SK-N-SH (cell line): ENCODE measurements around the gene RFNG. TPM values are rescaled to one million over a fixed set of nuclear protein-coding genes. Genes with fewer than 3 reads are reported as not detected.

ENCODE experiments used
- CTCF ChIA-PET: fragments of 300-600, 350-600 bp; formaldehyde crosslinking; extraction: SDS; loops from one replicate; lab custom pipeline; 2021; lab: Yijun Ruan, JAX
- POLR2A ChIA-PET: fragments of 350-600 bp; sonication (Branson Sonifier 250); formaldehyde crosslinking; extraction: SDS; loops from one replicate; lab custom pipeline; 2020; ENCODE audit warnings: antibody characterized with exemption, inconsistent platforms; lab: Yijun Ruan, JAX
- DNase-seq: peaks from one replicate; pipeline ENCODE4 v3.0.0; 2012
- H2AFZ ChIP-seq: fragments of 200-600 bp; sonication (generic); 2 replicates; pipeline ENCODE4 v1.8.1; 2016; ENCODE audit warnings: antibody characterized with exemption, mild to moderate bottlenecking, low read depth
- H3F3A ChIP-seq: fragments of 200-600 bp; sonication (generic); replicated peaks from 2 replicates; pipeline ENCODE3; 2016; ENCODE audit warnings: antibody characterized with exemption, mild to moderate bottlenecking; ENCODE audit not compliant: insufficient read depth
- H3K27ac ChIP-seq, 2 experiments: fragments of 200-500 bp in 1 of 2; fragments of 200-600 bp in 1 of 2; sonication (Bioruptor generic) in 1 of 2; sonication (generic), shearing (Covaris generic) in 1 of 2; 2 replicates each; pipeline versions ENCODE4 v1.5.1 to v1.6.1; 2014 to 2016; ENCODE audit warnings: low read depth in 2 of 2, inconsistent platforms in 1 of 2, low read length in 1 of 2, mild to moderate bottlenecking in 1 of 2, mixed read lengths in 1 of 2
- H3K27me3 ChIP-seq: fragments of 200-600 bp; sonication (generic), shearing (Covaris generic); 2 replicates; pipeline ENCODE4 v1.6.1; 2016; ENCODE audit warnings: mixed run types; ENCODE audit not compliant: insufficient read depth
- H3K36me3 ChIP-seq, 2 experiments: fragments of 200-500 bp in 1 of 2; fragments of 200-600 bp in 1 of 2; sonication (Bioruptor generic) in 1 of 2; sonication (generic) in 1 of 2; replicated peaks in 1 of 2; 2 replicates each; pipeline versions ENCODE3 to v1.5.1; 2014 to 2016; ENCODE audit warnings: low read length in 1 of 2, mild to moderate bottlenecking in 1 of 2; ENCODE audit not compliant: insufficient read depth in 2 of 2, control insufficient read depth in 1 of 2
- H3K4me1 ChIP-seq, 2 experiments: fragments of 200-500 bp in 1 of 2; fragments of 200-600 bp in 1 of 2; sonication (Bioruptor generic) in 1 of 2; sonication (generic), shearing (Covaris generic) in 1 of 2; 2 replicates each; pipeline versions ENCODE4 v1.5.1 to v1.6.1; 2014 to 2016; ENCODE audit warnings: low read depth in 1 of 2, low read length in 1 of 2, mixed run types in 1 of 2; ENCODE audit not compliant: insufficient read depth in 2 of 2, control insufficient read depth in 1 of 2
- H3K4me2 ChIP-seq: fragments of 200-600 bp; sonication (generic), shearing (Covaris generic); 2 replicates; pipeline ENCODE4 v1.6.1; 2017; ENCODE audit warnings: mixed run types
- H3K4me3 ChIP-seq, 2 experiments: fragments of 200-500 bp in 1 of 2; fragments of 200-600 bp in 1 of 2; sonication (Bioruptor generic) in 1 of 2; sonication (generic), shearing (Covaris generic) in 1 of 2; 2 replicates each; pipeline versions ENCODE4 v1.5.1 to v1.8.1; 2014 to 2016; ENCODE audit warnings: low read depth in 2 of 2, inconsistent platforms in 1 of 2, low read length in 1 of 2, mild to moderate bottlenecking in 1 of 2, mixed read lengths in 1 of 2, moderate library complexity in 1 of 2
- H3K79me2 ChIP-seq: fragments of 200-600 bp; sonication (generic); 2 replicates; pipeline ENCODE4 v1.8.1; 2017; ENCODE audit warnings: mild to moderate bottlenecking; ENCODE audit not compliant: insufficient read depth
- H3K9ac ChIP-seq: fragments of 200-600 bp; sonication (generic); 2 replicates; pipeline ENCODE4 v1.6.1; 2017; ENCODE audit warnings: mixed run types
- H3K9me2 ChIP-seq: fragments of 200-600 bp; sonication (generic); 2 replicates; pipeline ENCODE4 v1.6.1; 2017; ENCODE audit warnings: mixed run types
- H3K9me3 ChIP-seq: fragments of 200-600 bp; sonication (generic); 2 replicates; pipeline ENCODE4 v1.6.1; 2017; ENCODE audit warnings: mixed run types, mild to moderate bottlenecking, moderate library complexity
- H4K20me1 ChIP-seq: fragments of 200-600 bp; sonication (generic); 2 replicates; pipeline ENCODE4 v1.6.1; 2017; ENCODE audit warnings: mild to moderate bottlenecking, mixed run types; ENCODE audit not compliant: insufficient read depth
- CHD2 ChIP-seq: fragments of 150-350 bp; IDR thresholded peaks from 2 replicates; pipeline ENCODE4 v1.6.1; 2018; ENCODE audit warnings: low read length; ENCODE audit not compliant: partially characterized antibody
- EZH2phosphoT487 ChIP-seq: fragments of 200-600 bp; sonication (generic); IDR thresholded peaks from 2 replicates; pipeline ENCODE4 v1.6.1; 2017; ENCODE audit warnings: low read depth, mixed run types, mild to moderate bottlenecking, antibody characterized with exemption, moderate library complexity, borderline replicate concordance
- FOSL2 ChIP-seq: IDR thresholded peaks from 2 replicates; pipeline ENCODE4 v1.4.0; 2012; ENCODE audit warnings: low read depth, mild to moderate bottlenecking, moderate library complexity, borderline replicate concordance
- FOXM1 ChIP-seq: IDR thresholded peaks from 2 replicates; pipeline ENCODE4 v1.4.0; 2012; ENCODE audit warnings: low read depth, mild to moderate bottlenecking
- GABPA ChIP-seq: IDR thresholded peaks from 2 replicates; pipeline ENCODE4 v1.4.0; 2012; ENCODE audit warnings: low read depth, mild to moderate bottlenecking
- MEF2A ChIP-seq: IDR thresholded peaks from 2 replicates; pipeline ENCODE4 v1.4.0; 2012; ENCODE audit warnings: low read depth, borderline replicate concordance
- NFIC ChIP-seq: IDR thresholded peaks from 2 replicates; pipeline ENCODE4 v1.4.0; 2012; ENCODE audit warnings: borderline replicate concordance
- POLR2AphosphoS5 ChIP-seq: IDR thresholded peaks from 2 replicates; pipeline ENCODE4 v1.6.1; 2012; ENCODE audit warnings: low read depth, low read length
- RCOR1 ChIP-seq: fragments of 150-350 bp; IDR thresholded peaks from 2 replicates; pipeline ENCODE4 v1.6.1; 2017; ENCODE audit warnings: antibody characterized with exemption, low read length
- RFX5 ChIP-seq: IDR thresholded peaks from 2 replicates; pipeline ENCODE4 v1.6.1; 2012; ENCODE audit warnings: mild to moderate bottlenecking, improper control_type of control experiment, low read length
- RXRA ChIP-seq: IDR thresholded peaks from 2 replicates; pipeline ENCODE4 v1.4.0; 2012; ENCODE audit warnings: low read depth, mild to moderate bottlenecking, borderline replicate concordance
- TAF1 ChIP-seq: IDR thresholded peaks from 2 replicates; pipeline ENCODE4 v1.6.1; 2012; ENCODE audit warnings: low read depth, mild to moderate bottlenecking, low read length, moderate library complexity, borderline replicate concordance
- TCF12 ChIP-seq: IDR thresholded peaks from 2 replicates; pipeline ENCODE4 v1.4.0; 2012
- TEAD4 ChIP-seq: IDR thresholded peaks from 2 replicates; pipeline ENCODE4 v1.4.0; 2012; ENCODE audit warnings: mild to moderate bottlenecking, borderline replicate concordance; ENCODE audit not compliant: insufficient read depth
- WGBS: methylation state at CpG from one replicate; pipeline ENCODE4 v1.1.6; 2017; ENCODE audit warnings: low lambda C conversion rate; 5-methylcytosine and 5-hydroxymethylcytosine counted together
- polyA plus RNA-seq, 3 experiments: library from polyadenylated mRNA; depleted of rRNA; stranded (reverse); fragments of >200 nt; gene quantifications; 2 replicates each; pipeline ENCODE4 v1.2.3, GENCODE V29; 2012
- TF ChIP-seq, protein P1 (sequence below): fragments of 200-600 bp; sonication (generic); IDR thresholded peaks from 2 replicates; pipeline ENCODE4 v1.6.1; 2017; ENCODE audit warnings: antibody characterized with exemption, mild to moderate bottlenecking, moderate library complexity
- TF ChIP-seq, protein P2 (sequence below): IDR thresholded peaks from 2 replicates; pipeline ENCODE4 v1.4.0; 2012; ENCODE audit warnings: low read depth, borderline replicate concordance
- TF ChIP-seq, protein P3 (sequence below): fragments of 150-350 bp; IDR thresholded peaks from 2 replicates; pipeline ENCODE4 v1.6.1; 2016; ENCODE audit warnings: mild to moderate bottlenecking, low read depth, low read length

Gene RFNG
- polyA plus RNA-seq, 1 of the 3 experiments (the other 2 are of a cell fraction) = 68.6 TPM

DNA sequence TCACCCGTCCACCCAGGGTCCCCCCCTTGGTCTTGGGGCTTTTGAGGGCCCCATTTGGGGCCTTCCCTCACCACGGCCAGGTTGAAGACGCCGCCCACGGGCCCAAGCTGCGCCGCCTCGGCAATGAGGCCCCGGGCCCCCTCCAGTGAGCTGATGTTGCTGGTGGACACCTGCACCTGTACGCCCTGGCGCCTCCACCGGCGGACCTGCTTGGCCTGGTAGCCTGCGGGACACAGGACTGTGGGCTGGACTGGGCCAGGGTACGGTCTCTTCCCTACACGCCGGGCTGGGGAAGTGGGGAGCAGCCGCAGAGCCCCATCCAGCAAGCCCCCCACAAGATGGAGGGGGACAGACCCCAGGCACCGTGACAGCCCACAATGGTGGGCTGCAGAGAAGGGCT lies 30.8 kb upstream of the RFNG start:
- H3K79me2 ChIP-seq = no peaks in the 10 kb centered on the region
- H3K27me3 ChIP-seq = no peaks in the 10 kb centered on the region
- no peak overlapping the region for H3K27ac ChIP-seq
- TF ChIP-seq, protein P1, sequence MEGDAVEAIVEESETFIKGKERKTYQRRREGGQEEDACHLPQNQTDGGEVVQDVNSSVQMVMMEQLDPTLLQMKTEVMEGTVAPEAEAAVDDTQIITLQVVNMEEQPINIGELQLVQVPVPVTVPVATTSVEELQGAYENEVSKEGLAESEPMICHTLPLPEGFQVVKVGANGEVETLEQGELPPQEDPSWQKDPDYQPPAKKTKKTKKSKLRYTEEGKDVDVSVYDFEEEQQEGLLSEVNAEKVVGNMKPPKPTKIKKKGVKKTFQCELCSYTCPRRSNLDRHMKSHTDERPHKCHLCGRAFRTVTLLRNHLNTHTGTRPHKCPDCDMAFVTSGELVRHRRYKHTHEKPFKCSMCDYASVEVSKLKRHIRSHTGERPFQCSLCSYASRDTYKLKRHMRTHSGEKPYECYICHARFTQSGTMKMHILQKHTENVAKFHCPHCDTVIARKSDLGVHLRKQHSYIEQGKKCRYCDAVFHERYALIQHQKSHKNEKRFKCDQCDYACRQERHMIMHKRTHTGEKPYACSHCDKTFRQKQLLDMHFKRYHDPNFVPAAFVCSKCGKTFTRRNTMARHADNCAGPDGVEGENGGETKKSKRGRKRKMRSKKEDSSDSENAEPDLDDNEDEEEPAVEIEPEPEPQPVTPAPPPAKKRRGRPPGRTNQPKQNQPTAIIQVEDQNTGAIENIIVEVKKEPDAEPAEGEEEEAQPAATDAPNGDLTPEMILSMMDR = no peak
- TF ChIP-seq RXRA (no peak), CHD2 (no peak), POLR2AphosphoS5 (no peak), NFIC (no peak), MEF2A (no peak), RCOR1 (no peak), FOSL2 (no peak), EZH2phosphoT487 (no peak), TCF12 (no peak), RFX5 (no peak), TAF1 (no peak)
- TF ChIP-seq, protein P2, sequence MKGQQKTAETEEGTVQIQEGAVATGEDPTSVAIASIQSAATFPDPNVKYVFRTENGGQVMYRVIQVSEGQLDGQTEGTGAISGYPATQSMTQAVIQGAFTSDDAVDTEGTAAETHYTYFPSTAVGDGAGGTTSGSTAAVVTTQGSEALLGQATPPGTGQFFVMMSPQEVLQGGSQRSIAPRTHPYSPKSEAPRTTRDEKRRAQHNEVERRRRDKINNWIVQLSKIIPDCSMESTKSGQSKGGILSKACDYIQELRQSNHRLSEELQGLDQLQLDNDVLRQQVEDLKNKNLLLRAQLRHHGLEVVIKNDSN = no peak
- TF ChIP-seq, protein P3, sequence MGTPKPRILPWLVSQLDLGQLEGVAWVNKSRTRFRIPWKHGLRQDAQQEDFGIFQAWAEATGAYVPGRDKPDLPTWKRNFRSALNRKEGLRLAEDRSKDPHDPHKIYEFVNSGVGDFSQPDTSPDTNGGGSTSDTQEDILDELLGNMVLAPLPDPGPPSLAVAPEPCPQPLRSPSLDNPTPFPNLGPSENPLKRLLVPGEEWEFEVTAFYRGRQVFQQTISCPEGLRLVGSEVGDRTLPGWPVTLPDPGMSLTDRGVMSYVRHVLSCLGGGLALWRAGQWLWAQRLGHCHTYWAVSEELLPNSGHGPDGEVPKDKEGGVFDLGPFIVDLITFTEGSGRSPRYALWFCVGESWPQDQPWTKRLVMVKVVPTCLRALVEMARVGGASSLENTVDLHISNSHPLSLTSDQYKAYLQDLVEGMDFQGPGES = no peak
- H2AFZ ChIP-seq = no peak overlapping the region
- no peaks in the 10 kb centered on the region for H4K20me1 ChIP-seq
- H3K9ac ChIP-seq = no peak overlapping the region
- H3K4me2 ChIP-seq = no peak overlapping the region
- CTCF ChIA-PET = interaction anchor here (1.2 to 2.6 kb wide), 3 partner anchors 20 to 123 kb away, joined by 3 to 12 read pairs (median 4); no protein-coding TSS in a partner anchor
- peaks cover 23 to 89% of the 10 kb centered on the region in 2 experiments for H3K36me3 ChIP-seq
- H3K4me3 ChIP-seq = no peak overlapping the region
- no peaks in the 10 kb centered on the region for H3K9me3 ChIP-seq
- WGBS = 98% methylated on average over 19 of the region's 19 CpGs
- no peaks in the 10 kb centered on the region for H3K4me1 ChIP-seq
- H3K9me2 ChIP-seq = no peaks in the 10 kb centered on the region
- POLR2A ChIA-PET = interaction anchor here (0.7 kb wide), 1 partner anchor 23 kb away, joined by 3 read pairs; no protein-coding TSS in a partner anchor
- H3F3A ChIP-seq = peaks cover 6% of the 10 kb centered on the region
- no peak for DNase-seq

DNA sequence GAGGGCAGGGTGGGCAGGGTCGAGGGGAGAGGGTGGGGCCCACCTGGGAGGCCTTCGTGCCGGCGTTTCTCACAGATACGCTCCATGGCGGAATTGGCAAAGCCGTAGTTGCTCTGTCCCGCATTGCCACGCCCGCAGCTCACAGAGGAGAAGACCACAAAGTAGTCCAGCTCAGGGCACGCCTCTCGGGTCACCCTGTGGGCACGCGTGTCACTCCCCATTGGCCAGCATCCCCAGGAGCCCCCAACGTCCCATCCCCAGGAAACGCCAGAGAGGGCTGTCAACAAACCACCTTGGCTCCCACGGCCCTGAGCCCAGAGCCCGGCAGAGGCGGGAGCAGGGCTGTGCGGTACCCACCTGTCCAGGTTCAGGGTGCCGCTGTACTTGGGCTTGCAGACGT lies 30.4 kb upstream of the RFNG start:
- DNase-seq = no peak
- CTCF ChIA-PET = interaction anchor here (1.2 to 2.6 kb wide), 3 partner anchors 20 to 122 kb away, joined by 3 to 12 read pairs (median 4); no protein-coding TSS in a partner anchor
- no peaks in the 10 kb centered on the region for H3K9me3 ChIP-seq
- H3K9ac ChIP-seq = no peak overlapping the region
- no peak overlapping the region for H3K27ac ChIP-seq
- H4K20me1 ChIP-seq = no peaks in the 10 kb centered on the region
- no peak overlapping the region for H2AFZ ChIP-seq
- peaks cover 23 to 84% of the 10 kb centered on the region in 2 experiments for H3K36me3 ChIP-seq
- H3K9me2 ChIP-seq = no peaks in the 10 kb centered on the region
- 94% methylated on average over 17 of the region's 22 CpGs for WGBS
- peaks cover 7% of the 10 kb centered on the region for H3F3A ChIP-seq
- POLR2A ChIA-PET = interaction anchor here (0.7 kb wide), 1 partner anchor 23 kb away, joined by 3 read pairs; no protein-coding TSS in a partner anchor
- TF ChIP-seq GABPA (no peak), TEAD4 (no peak), MEF2A (no peak), FOXM1 (no peak), NFIC (no peak)
- no peak overlapping the region for H3K4me2 ChIP-seq
- H3K79me2 ChIP-seq = no peaks in the 10 kb centered on the region
- H3K27me3 ChIP-seq = no peaks in the 10 kb centered on the region
- no peaks in the 10 kb centered on the region for H3K4me1 ChIP-seq
- no peak overlapping the region for H3K4me3 ChIP-seq
